Measurements from ENCODE around the gene RAD54L. TPM values are rescaled to one million over a fixed set of nuclear protein-coding genes. Genes with fewer than 3 reads are reported as not detected.

RAD54L gene
- total and polyA plus RNA-seq, 4 donors: 0.72 to 2.2 (median 2.1) TPM

DNA sequence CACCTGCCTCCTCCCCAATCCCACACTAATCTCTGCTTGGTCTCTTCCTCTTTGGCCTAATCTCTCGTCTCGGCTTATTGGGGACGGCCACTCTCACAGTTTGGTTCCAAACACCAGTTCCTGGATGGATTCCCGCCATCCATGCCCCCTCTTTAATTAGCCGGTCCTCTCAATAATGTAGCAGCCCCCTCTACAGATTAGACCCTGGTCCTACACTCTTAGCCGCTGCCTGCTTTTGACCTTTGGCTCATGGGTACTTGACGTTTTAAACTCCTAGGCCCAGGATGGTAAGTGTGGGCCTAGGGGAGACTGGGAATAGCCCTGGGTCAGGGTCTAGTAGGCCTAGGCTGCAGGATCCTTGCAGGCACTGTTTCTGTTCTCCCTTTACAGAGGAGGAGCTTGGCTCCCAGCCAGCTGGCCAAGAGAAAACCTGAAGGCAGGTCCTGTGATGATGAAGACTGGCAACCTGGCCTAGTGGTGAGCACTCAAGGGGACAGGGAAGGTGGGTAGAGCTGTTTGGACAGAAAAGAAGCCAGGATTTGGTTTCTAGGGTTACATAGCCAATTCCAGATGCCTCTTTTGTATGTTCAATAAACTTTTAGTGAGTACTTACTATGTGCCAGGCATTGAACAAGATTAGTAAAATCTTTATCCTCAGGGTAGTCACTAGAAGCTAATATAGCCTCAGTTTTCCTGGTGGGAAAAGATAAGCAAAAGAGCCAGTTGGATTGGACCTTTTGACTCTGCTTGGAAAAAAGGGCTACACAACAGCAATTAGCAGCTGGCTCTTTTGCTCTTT lies 758 bp downstream of the RAD54L start:
- Histone ChIP-seq H3K4me3 (no peak overlapping the region), H3K27ac (ENCODE audit: low read depth in 1 of 2, low read length in 1 of 2) (no peak overlapping the region), H3K4me1 (ENCODE audit: control insufficient read depth in 5 of 5, insufficient read depth in 5 of 5, low read length in 5 of 5) (peaks cover 0 to 17% (median 4%) of the 10 kb centered on the region in 5 donors), H3K27me3 (ENCODE audit: control insufficient read depth in 3 of 3, insufficient read depth in 3 of 3, low read length in 2 of 3) (no peaks in the 10 kb centered on the region), H3K36me3 (ENCODE audit: control insufficient read depth in 4 of 4, insufficient read depth in 4 of 4, low read length in 4 of 4) (peaks cover 0 to 3% (median 0%) of the 10 kb centered on the region in 4 donors), H3K9me3 (ENCODE audit: control insufficient read depth in 4 of 4, insufficient read depth in 3 of 4, low read length in 3 of 4) (no peaks in the 10 kb centered on the region), H3K9ac (ENCODE audit: insufficient read depth in 1 of 2, low read length in 2 of 2) (peak overlapping the region; percentile 26 to 47)
- ATAC-seq (ENCODE audit: insufficient read depth, low FRiP score) (no peak), DNase-seq (peak; percentile 25 to 36 (median 34))
- TF ChIP-seq, protein P1, sequence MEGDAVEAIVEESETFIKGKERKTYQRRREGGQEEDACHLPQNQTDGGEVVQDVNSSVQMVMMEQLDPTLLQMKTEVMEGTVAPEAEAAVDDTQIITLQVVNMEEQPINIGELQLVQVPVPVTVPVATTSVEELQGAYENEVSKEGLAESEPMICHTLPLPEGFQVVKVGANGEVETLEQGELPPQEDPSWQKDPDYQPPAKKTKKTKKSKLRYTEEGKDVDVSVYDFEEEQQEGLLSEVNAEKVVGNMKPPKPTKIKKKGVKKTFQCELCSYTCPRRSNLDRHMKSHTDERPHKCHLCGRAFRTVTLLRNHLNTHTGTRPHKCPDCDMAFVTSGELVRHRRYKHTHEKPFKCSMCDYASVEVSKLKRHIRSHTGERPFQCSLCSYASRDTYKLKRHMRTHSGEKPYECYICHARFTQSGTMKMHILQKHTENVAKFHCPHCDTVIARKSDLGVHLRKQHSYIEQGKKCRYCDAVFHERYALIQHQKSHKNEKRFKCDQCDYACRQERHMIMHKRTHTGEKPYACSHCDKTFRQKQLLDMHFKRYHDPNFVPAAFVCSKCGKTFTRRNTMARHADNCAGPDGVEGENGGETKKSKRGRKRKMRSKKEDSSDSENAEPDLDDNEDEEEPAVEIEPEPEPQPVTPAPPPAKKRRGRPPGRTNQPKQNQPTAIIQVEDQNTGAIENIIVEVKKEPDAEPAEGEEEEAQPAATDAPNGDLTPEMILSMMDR (IDR thresholded peaks at IDR 0.05; ENCODE audit: control extremely low read depth, extremely low read depth): no peak
- 5 to 6% methylated on average over 7 of the region's 7 CpGs for WGBS, 2 donors

DNA sequence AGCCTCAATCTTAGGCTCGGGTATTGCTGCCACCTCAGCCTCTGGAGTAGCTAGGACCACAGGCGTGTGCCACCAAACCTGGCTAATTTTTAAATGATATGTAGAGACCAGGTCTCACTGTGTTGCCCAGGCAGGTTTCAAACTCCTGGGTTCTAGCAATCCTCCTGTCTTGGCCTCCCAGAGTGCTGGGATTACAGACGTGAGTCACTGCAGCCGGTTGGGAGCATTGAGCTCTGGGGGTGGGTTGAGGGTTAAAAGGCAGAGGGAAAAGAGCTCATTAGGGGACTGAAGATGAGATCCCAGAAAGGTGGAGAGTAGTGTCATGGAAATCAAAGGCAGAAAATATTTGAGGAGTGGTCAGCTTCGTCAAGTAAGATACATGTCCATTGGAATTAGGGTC lies 7.1 kb downstream of the RAD54L start:
- H3K4me3 ChIP-seq: no peak overlapping the region

DNA sequence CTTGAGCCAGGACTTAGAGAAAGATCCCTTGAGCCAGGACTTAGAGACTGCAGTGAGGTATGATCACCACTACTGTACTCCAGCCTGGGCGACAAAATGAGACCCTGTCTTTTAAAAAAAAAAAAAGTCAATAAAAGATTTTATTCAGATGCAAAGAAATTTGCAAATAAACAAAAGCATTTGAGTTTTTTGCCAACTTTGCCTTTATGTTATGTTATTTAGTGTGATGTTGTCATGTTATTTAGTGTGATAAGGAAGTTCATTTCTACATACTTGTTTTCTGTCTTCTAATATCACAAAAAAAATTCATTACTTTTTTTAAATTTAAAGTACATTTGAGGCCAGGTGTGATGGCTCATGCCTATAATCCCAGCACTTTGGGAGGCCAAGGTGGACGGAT lies 9.0 kb downstream of the RAD54L start:
- Histone ChIP-seq H3K4me1 (ENCODE audit: control insufficient read depth in 5 of 5, insufficient read depth in 5 of 5, low read length in 5 of 5) (no peaks in the 10 kb centered on the region), H3K9ac (ENCODE audit: insufficient read depth in 1 of 2, low read length in 2 of 2) (no peak overlapping the region), H3K4me3 (no peak overlapping the region), H3K36me3 (ENCODE audit: control insufficient read depth in 4 of 4, insufficient read depth in 4 of 4, low read length in 4 of 4) (peaks cover 0 to 9% (median 1%) of the 10 kb centered on the region in 4 donors), H3K27me3 (ENCODE audit: control insufficient read depth in 3 of 3, insufficient read depth in 3 of 3, low read length in 2 of 3) (no peaks in the 10 kb centered on the region), H3K9me3 (ENCODE audit: control insufficient read depth in 4 of 4, insufficient read depth in 3 of 4, low read length in 3 of 4) (no peaks in the 10 kb centered on the region), H3K27ac (ENCODE audit: low read depth in 1 of 2, low read length in 1 of 2) (no peak overlapping the region)
- ATAC-seq (ENCODE audit: insufficient read depth, low FRiP score) (no peak), DNase-seq (no peak)
- 94 to 100% methylated on average over 2 of the region's 2 CpGs for WGBS, 2 donors
- TF ChIP-seq, protein P1 (IDR thresholded peaks at IDR 0.05; ENCODE audit: control extremely low read depth, extremely low read depth): no peak

More for the DNA sequence above, 7.1 kb downstream of the RAD54L start:
- Histone ChIP-seq H3K9me3 (ENCODE audit: control insufficient read depth in 4 of 4, insufficient read depth in 3 of 4, low read length in 3 of 4) (no peaks in the 10 kb centered on the region), H3K4me1 (ENCODE audit: control insufficient read depth in 5 of 5, insufficient read depth in 5 of 5, low read length in 5 of 5) (no peaks in the 10 kb centered on the region), H3K27ac (ENCODE audit: low read depth in 1 of 2, low read length in 1 of 2) (no peak overlapping the region), H3K9ac (ENCODE audit: insufficient read depth in 1 of 2, low read length in 2 of 2) (no peak overlapping the region), H3K36me3 (ENCODE audit: control insufficient read depth in 4 of 4, insufficient read depth in 4 of 4, low read length in 4 of 4) (peaks cover 0 to 3% (median 1%) of the 10 kb centered on the region in 4 donors), H3K27me3 (ENCODE audit: control insufficient read depth in 3 of 3, insufficient read depth in 3 of 3, low read length in 2 of 3) (no peaks in the 10 kb centered on the region)
- WGBS, 2 donors: 96 to 98% methylated on average over 5 of the region's 5 CpGs
- no peak for ATAC-seq (ENCODE audit: insufficient read depth, low FRiP score)
- TF ChIP-seq, protein P1 (IDR thresholded peaks at IDR 0.05; ENCODE audit: control extremely low read depth, extremely low read depth): no peak
- DNase-seq: no peak
